GM13977 (cell line): ENCODE measurements around the gene CCDC8.

Experiments
- DNase-seq: peaks from one replicate; pipeline ENCODE4 v3.0.0; 2012; ENCODE audit warnings: low spot score
- CTCF ChIP-seq: IDR thresholded peaks from 2 replicates; pipeline ENCODE4 v1.5.1; 2012; ENCODE audit warnings: mild to moderate bottlenecking, control low read depth; ENCODE audit not compliant: insufficient read depth; ENCODE audit errors: extremely low read depth, missing control alignments
- in situ Hi-C: fragments of 300-500 bp; cut with MboI; formaldehyde crosslinking; loops from one replicate; pipeline ENCODE4 v1.12.0; 2022; ENCODE audit warnings: low sequenced_read_pairs, low pct_unique_long_range_greater_than_20kb, mixed read lengths, inconsistent platforms; ENCODE audit not compliant: unreplicated experiment

Gene CCDC8

GRCh38 chr19:46367426-46367825 lies 45.9 kb downstream of the CCDC8 start:
- in situ Hi-C loops, result no loop called here
- TF ChIP-seq CTCF, result no peak
- DNase-seq, result no peak

- DNase-seq, result no peak
- no peak for TF ChIP-seq CTCF
- in situ Hi-C loops, result no loop called here
These were observed 46.6 kb downstream of the CCDC8 start for GRCh38 chr19:46366620-46367292.

- in situ Hi-C loops, result no loop called here
- no peak for DNase-seq
- no peak for TF ChIP-seq CTCF
These were observed 47.8 kb downstream of the CCDC8 start for GRCh38 chr19:46365561-46365960.

- in situ Hi-C loops, result no loop called here
- TF ChIP-seq CTCF, result no peak
- no peak for DNase-seq
These were observed 49.0 kb downstream of the CCDC8 start for GRCh38 chr19:46364359-46364758.

GRCh38 chr19:46361915-46362314 lies 51.4 kb downstream of the CCDC8 start:
- in situ Hi-C loops, result no loop called here
- TF ChIP-seq CTCF, result no peak
- no peak for DNase-seq
